ENCODE measurements around the gene NAV1. TPM values are rescaled to one million over a fixed set of nuclear protein-coding genes. Genes with fewer than 3 reads are reported as not detected.

NAV1 gene
- total and polyA plus RNA-seq, 9 of the 15 experiments (the other 6 are each of a cell fraction or from before 2014, with no cell fraction given): 0.91 to 16.8 (median 3.2) TPM

GRCh38 chr1:201497935-201498509, 40.9 kb upstream of the NAV1 start:
- peaks cover 0 to 20% of the 10 kb centered on the region in 2 experiments; a peak in 1 of 5 replicates for H3K27me3 ChIP-seq (ENCODE audit: control insufficient read depth in 2 of 2, insufficient read depth in 2 of 2, low read length in 2 of 2)
- DNase-seq (ENCODE audit: extremely low read depth in 1 of 4, low spot score in 3 of 4) (no peak), ATAC-seq (no peak), FAIRE-seq (no peak)
- H3K79me2 ChIP-seq (ENCODE audit: control insufficient read depth, insufficient read depth, low read length): no peaks in the 10 kb centered on the region
- 46% methylated on average over 16 of the region's 16 CpGs for WGBS (ENCODE audit: insufficient coverage, low coverage, missing lambda C conversion rate)
- no peak for TF ChIP-seq TRIM28 (IDR thresholded peaks at IDR 0.05)
- TF ChIP-seq C11orf30 (IDR thresholded peaks at IDR 0.05; ENCODE audit: low read depth): no peak
- TF ChIP-seq FOXK1 (CRISPR knock-in tag; IDR thresholded peaks at IDR 0.05; ENCODE audit: borderline replicate concordance): 0 out of 2 replicates have a peak, but pooled peaks have one; percentile 31
- H4K20me1 ChIP-seq (replicated peaks; ENCODE audit: control insufficient read depth, insufficient read depth, low read length): no peaks in the 10 kb centered on the region
- no TSS peak for BruUV-seq (replicated peaks)
- H3K4me2 ChIP-seq (ENCODE audit: insufficient read depth, low read length): no peak overlapping the region
- ChIA-PET CTCF (ENCODE audit: low intra/inter-chr PET ratio) (no interaction called here), POLR2A (interaction anchor here (0.6 to 2.8 kb wide), 6 partner anchors 11 to 54 kb away, joined by 3 to 12 read pairs (median 4); no protein-coding TSS in a partner anchor)
- no peaks in the 10 kb centered on the region for H3K9me1 ChIP-seq (ENCODE audit: control insufficient read depth, insufficient read depth, low read length)
- intact Hi-C loops (cut with micrococcal nuclease): no loop called here
- H3K36me3 ChIP-seq (ENCODE audit: control insufficient read depth, insufficient read depth, low read length): no peaks in the 10 kb centered on the region
- no peak overlapping the region for H3K4me3 ChIP-seq
- H3K9me3 ChIP-seq (replicated peaks; ENCODE audit: control insufficient read depth, insufficient read depth, low read depth, low read length): no peaks in the 10 kb centered on the region
- in situ Hi-C loops (cut with MboI): no loop called here
- H3K27ac ChIP-seq (ENCODE audit: extremely low read depth, low read depth, low read length): no peak overlapping the region
- H2AFZ ChIP-seq (ENCODE audit: low read depth, low read length): no peak overlapping the region
- no peaks in the 10 kb centered on the region; a peak in 1 of 5 replicates for H3K4me1 ChIP-seq (replicated peaks in 1 of 2; ENCODE audit: control insufficient read depth in 2 of 2, insufficient read depth in 2 of 2, low read length in 2 of 2)
- H3K9ac ChIP-seq (ENCODE audit: insufficient read depth in 1 of 2, low read depth in 2 of 2, low read length in 2 of 2): no peak overlapping the region

- DNase-seq (ENCODE audit: extremely low read depth in 1 of 4, low spot score in 3 of 4): no peak
- Histone ChIP-seq H3K9me1 (ENCODE audit: control insufficient read depth, insufficient read depth, low read length) (no peaks in the 10 kb centered on the region), H3K9me3 (replicated peaks; ENCODE audit: control insufficient read depth, insufficient read depth, low read depth, low read length) (no peaks in the 10 kb centered on the region), H3K27me3 (ENCODE audit: control insufficient read depth in 2 of 2, insufficient read depth in 2 of 2, low read length in 2 of 2) (peaks cover 0 to 20% of the 10 kb centered on the region in 2 experiments; a peak in 1 of 5 replicates), H3K4me3 (no peak overlapping the region), H3K4me2 (ENCODE audit: insufficient read depth, low read length) (no peak overlapping the region), H2AFZ (ENCODE audit: low read depth, low read length) (no peak overlapping the region), H4K20me1 (replicated peaks; ENCODE audit: control insufficient read depth, insufficient read depth, low read length) (no peaks in the 10 kb centered on the region), H3K79me2 (ENCODE audit: control insufficient read depth, insufficient read depth, low read length) (no peaks in the 10 kb centered on the region), H3K27ac (ENCODE audit: extremely low read depth, low read depth, low read length) (no peak overlapping the region), H3K4me1 (replicated peaks in 1 of 2; ENCODE audit: control insufficient read depth in 2 of 2, insufficient read depth in 2 of 2, low read length in 2 of 2) (no peaks in the 10 kb centered on the region; a peak in 2 of 5 replicates), H3K9ac (ENCODE audit: insufficient read depth in 1 of 2, low read depth in 2 of 2, low read length in 2 of 2) (no peak overlapping the region), H3K36me3 (ENCODE audit: control insufficient read depth, insufficient read depth, low read length) (no peaks in the 10 kb centered on the region)
- no peak for FAIRE-seq
- ATAC-seq: peak; percentile 50
- intact Hi-C loops (cut with micrococcal nuclease): no loop called here
- ChIA-PET CTCF (ENCODE audit: low intra/inter-chr PET ratio) (no interaction called here), POLR2A (interaction anchor here (0.7 to 1.2 kb wide), 5 partner anchors 8 to 53 kb away, joined by 3 to 5 read pairs (median 4); no protein-coding TSS in a partner anchor)
- in situ Hi-C loops (cut with MboI): no loop called here
- no TSS peak for BruUV-seq (replicated peaks)
- WGBS (ENCODE audit: insufficient coverage, low coverage, missing lambda C conversion rate): 25% methylated on average over 8 of the region's 8 CpGs
- no peak for TF ChIP-seq STAG1 (CRISPR knock-in tag; IDR thresholded peaks at IDR 0.05; ENCODE audit: borderline replicate concordance)
- no peak for TF ChIP-seq ZNF146 (CRISPR knock-in tag; IDR thresholded peaks at IDR 0.05; ENCODE audit: unreplicated experiment)
- TF ChIP-seq TFAM (CRISPR knock-in tag; conservative IDR thresholded peaks at IDR 0.05): no peak
- peak in 1 of 3 experiments; percentile 21 for TF ChIP-seq YY1 (IDR thresholded peaks at IDR 0.05; ENCODE audit: borderline replicate concordance in 1 of 3, control insufficient read depth in 1 of 3, extremely low read depth in 1 of 3, insufficient read depth in 3 of 3, insufficient read length in 1 of 3, insufficient replicate concordance in 2 of 3, low read depth in 1 of 3, low read length in 2 of 3)
- no peak for TF ChIP-seq CREBBP (IDR thresholded peaks at IDR 0.05; ENCODE audit: low read depth, low read length)
- no peak for TF ChIP-seq ZBTB5 (IDR thresholded peaks at IDR 0.05)
- TF ChIP-seq EZH2 (IDR thresholded peaks at IDR 0.05; ENCODE audit: borderline replicate concordance, low read depth, low read length): no peak
- no peak for TF ChIP-seq ARID1B (IDR thresholded peaks at IDR 0.05)
Observed at GRCh38 chr1:201498621-201499020, 40.3 kb upstream of the NAV1 start.

Measured in K562 (cell line).